Fibroblast of skin of left biceps (primary cell): ENCODE results near the gene SYNDIG1.
A peak's percentile ranks its signal among the peaks of the same experiment; 100 is the strongest.

Source experiments
- DNase-seq, 2 experiments: peaks; one replicate each; pipeline ENCODE4 v3.0.0-alpha.2; 2013; ENCODE audit warnings: low read depth in 2 of 2

The SYNDIG1 gene

GRCh38 chr20:24657878-24658620 is 188.6 kb downstream of the SYNDIG1 start:
- DNase-seq, result no peak

GRCh38 chr20:24658920-24659660 is 189.7 kb downstream of the SYNDIG1 start:
- DNase-seq, result no peak

GRCh38 chr20:24659835-24660234 is 190.4 kb downstream of the SYNDIG1 start:
- DNase-seq, result no peak

DNA sequence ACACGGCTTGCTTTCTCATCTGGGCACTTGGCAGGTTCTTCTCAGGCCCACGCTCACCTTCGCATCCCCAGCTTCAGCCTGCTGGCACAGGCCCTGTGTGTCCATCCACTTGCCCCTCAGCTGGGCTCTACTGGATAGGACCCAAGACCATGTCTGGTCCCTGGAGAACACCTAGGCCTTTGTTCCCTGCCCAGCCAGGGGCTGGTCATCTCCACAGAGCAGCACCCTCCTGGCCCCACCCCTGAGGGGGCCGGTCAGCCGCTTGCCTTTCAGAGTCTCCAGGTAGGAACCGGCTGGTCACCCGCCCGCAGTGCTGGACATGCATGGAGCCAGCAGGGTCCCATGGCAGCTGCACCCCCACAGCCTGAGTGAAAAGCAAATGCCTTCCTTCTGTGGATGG is 191.2 kb downstream of the SYNDIG1 start:
- DNase-seq, result no peak

DNA sequence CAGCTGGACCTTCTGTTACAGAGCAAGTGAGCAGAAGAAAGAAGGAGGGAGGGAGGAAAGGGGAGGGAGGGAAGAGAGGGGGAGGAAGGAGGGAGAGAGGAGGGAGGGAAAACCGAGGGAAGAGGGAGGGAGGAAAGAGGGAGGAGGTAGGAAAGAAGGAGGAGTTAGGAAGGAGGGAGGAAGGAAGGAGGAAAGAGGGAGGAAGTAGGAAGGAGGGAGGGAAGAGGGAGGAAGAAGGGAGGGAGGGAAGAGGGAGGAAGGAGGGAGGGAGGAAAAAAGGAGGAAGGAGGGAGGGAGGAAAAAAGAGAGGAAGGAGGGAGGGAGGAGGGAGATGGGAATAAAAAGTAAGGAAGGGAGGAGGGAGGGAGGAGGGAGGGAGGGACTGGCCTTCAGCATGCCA is 191.8 kb downstream of the SYNDIG1 start:
- DNase-seq, result no peak

GRCh38 chr20:24662322-24662721 is 192.9 kb downstream of the SYNDIG1 start:
- no peak for DNase-seq

DNA sequence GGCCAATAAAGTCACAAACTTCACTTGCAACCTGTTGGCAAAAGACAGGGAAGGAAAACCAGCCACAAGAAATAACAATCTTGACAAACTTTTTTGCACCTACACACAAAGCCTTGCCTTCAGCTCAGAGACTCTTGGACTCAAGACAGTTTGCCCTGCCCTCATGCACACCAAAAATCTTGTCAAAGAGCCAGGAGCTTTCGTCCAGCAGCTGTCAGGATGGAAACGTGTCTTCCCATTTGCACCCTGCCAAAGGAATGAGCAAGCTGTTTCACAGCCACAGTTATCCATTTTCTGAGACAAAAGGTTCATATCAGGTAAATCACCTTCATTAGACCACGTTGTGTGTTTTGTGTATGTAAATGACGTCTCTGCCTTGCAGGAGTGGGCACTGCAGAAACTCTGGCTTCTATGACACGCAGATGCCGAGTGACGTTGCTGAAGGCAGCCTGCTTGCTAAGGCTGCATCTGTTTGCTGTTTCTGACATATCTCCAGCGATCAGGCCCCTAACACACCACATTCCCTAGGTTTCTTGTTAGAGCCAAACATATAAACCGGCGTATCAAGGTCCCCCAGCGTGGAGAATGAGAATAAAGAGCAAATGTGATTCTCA is 193.4 kb downstream of the SYNDIG1 start:
- no peak for DNase-seq

DNA sequence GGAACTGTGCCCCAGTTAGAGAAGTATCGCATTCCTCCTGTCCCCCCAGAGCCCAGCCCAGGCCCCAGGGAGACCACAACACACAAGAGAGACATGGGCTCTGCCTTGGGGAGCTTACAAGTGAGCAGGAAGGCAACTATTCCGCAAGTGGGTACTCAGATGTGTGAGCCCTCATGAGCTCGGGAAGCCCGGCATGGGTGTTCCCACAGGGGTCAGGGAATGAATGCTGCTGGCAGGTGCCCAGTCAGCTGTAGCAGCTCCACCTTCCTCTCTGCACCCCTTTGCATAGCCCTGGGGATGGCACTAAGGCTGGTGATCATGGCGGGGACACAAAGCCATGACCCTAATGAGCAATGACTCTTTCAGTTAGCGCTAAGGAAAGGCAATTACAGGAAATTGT is 194.1 kb downstream of the SYNDIG1 start:
- no peak for DNase-seq

DNA sequence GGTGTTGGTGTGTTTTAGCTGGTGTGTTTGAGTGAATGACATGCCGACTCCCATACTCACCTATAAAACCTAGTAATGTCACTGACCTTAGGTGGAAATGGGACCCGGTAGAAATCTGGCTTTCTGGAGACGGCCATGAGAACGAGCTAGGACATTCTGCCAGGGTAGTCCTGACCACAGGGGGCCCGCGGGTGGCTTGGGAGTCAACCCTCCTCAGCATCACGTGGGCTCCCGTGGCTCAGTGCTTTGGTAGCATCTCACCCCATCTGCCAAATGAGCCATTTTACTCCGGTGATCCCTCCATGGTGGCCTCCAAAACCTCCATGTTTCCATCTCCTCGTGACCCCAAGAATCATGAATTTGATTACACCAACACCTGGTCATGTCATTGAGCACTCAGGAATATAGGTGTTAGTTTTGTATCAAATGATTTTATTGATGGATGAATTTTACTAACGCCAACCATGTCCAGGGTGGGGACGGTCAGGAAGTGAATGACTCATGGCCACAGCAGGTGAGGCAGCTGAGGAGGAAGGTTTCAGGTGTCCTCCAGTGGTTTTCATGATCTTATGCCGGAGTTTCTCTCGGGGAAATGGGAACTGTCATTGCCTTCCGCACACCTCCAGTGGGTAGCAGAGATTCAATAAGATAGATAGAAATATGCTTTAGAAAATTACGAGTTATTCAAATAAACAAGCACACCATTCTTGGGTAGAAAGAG is 195.0 kb downstream of the SYNDIG1 start:
- DNase-seq, result no peak

DNA sequence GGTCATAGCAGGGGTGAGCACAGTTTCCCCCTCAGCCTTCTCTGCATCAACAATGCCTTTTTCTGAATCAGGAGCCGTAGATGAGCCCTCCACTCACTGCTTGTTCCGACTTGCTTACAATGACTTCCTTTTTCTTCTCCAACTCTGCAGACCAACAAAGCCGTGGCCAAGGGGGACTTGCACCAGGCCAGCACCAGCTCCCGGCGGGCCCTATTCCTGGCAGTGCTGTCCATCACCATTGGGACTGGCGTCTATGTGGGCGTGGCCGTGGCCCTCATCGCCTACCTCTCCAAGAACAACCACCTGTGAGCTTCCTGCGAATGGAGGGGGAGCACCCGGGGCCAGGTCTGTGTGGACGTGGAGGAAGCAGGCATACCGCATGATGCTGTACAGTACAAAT is 195.8 kb downstream of the SYNDIG1 start:
- no peak for DNase-seq

DNA sequence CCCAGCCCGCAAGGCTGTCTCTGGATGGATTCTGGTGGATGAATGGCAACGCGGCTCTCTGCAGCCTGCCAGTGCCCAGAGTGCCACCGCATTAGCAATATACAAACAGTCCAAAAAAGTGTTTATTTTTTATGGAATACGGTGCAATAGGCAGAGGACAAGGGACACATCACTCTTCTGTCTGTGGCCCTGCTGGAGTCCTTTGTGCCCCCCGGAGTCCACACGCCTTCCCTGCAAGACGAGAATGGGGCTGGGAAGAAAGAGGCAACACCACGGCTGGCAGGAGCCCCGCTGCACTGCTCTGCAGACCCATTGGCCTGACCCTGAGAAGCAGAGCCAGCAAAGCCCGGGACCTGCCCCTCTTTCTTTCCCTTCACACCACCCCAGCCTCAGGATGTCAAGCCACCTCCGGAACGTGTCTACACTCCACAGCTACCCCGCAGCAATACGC is 196.3 kb downstream of the SYNDIG1 start:
- DNase-seq, result no peak

GRCh38 chr20:24667689-24668383 is 198.4 kb downstream of the SYNDIG1 start:
- DNase-seq, result no peak

- DNase-seq, result no peak
These were observed 198.9 kb downstream of the SYNDIG1 start for GRCh38 chr20:24668384-24668702.

DNA sequence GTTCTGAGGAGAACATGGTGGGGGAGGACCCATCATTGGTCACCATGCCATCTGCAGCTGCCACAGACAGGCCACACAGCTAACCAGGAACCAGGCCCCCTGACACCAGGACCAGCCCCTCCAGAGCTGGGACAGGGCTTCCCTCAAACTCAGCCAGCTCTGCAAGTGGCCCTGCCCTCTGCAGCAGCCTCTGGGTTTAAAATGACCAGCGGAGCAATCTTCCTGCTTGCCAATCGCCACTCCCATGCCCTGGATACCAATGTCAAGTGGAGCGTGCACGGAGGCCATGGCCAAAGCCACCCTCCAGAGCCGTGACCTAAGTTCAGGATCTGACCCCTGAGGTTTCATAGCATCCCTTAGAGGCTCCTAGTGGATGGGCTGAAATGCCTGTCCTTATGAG is 199.4 kb downstream of the SYNDIG1 start:
- no peak for DNase-seq

GRCh38 chr20:24669701-24670100 is 200.3 kb downstream of the SYNDIG1 start:
- DNase-seq, result no peak

GRCh38 chr20:24670341-24670872 is 201.0 kb downstream of the SYNDIG1 start:
- DNase-seq, result no peak

DNA sequence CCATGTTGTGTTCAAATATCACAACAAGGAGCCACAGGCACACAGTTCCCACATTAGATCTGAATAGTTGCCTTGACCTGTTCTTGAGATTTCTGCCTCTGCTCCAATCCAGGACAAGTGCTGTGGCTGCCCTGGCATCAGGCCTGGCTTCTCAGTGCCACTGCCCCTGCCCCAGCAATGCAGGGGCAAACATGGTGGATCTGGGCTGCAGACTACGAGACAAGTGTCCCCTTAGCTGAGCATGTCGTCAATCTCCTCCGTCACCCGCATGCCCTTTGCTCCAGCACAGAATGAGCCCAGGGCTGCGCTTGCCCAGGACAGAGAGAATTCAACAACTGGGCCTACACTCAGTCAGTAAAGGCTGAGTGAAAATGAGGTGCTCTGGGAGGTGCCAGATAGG is 201.6 kb downstream of the SYNDIG1 start:
- DNase-seq, result no peak

DNA sequence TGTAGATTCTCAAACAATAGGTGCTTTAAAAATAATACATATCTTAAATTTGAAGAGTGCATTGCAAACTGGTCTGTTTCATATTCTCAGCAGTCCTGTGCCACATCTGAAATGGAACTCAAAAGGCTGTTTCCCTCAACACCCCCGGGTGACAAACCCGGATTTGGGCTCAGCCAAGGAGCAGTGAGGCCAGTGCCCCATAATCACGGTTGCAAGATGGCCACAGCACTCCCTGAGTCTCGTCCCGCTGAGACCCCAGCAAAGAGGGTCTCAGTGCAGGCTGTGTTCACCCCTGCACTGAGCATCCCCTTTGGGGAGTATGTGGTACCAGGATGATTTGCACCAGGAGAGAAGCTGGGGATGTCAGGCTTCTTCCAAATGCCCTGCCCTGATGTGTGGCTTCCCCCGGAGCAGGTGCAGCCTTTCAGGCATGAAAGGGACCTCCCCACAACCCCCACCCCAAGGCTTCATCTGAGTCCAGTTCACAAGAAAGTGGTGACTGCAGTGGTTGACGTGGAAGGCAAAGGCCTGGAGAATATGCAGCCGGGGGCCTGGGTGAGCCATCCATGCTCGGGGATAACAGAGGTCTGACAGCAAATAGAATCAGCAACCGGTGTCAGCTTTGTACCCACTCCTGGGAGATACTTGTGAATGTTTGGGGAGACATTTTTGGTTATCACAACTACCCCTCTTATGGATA is 202.9 kb downstream of the SYNDIG1 start:
- DNase-seq, result no peak

- DNase-seq, result peak; percentile 89 to 90
These were observed 203.7 kb downstream of the SYNDIG1 start for GRCh38 chr20:24672886-24673677.
